ENCODE measurements around the gene TCF7L1.
"Not testable (repeated sequence)": the region's sequence is repeated elsewhere in the genome, so short reads cannot be mapped to it uniquely, and the experiment has no call there.

Gene TCF7L1

DNA sequence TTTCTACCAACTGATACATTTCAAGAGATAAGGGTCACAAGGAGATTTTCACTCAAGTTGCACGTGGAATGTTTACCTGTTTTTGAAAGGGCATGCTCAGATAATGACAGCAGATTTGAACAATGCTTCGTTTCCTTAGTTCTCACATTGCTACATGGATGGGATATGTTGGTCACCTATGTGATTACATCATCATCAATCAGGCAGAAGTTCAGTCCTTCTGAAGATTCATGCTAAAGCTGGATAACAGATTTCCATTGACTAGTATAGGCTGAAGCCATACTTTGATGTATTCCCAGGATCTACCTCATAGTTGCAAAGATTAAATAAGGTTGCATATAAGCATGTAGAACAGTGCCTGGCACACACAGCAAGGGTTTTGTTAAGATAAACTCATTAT, 19.7 kb downstream of the TCF7L1 start:
- Histone ChIP-seq H3K9me2 (replicated peaks; ENCODE audit: insufficient read depth, low read length) (no peaks in the 10 kb centered on the region), H3K27ac (ENCODE audit: low read length) (no peak overlapping the region), H3K4me2 (ENCODE audit: low read depth, low read length) (no peak overlapping the region), H3K4me1 (ENCODE audit: low read length) (no peaks in the 10 kb centered on the region), H3K9ac (ENCODE audit: low read length) (no peak overlapping the region), H3K9me3 (replicated peaks; ENCODE audit: insufficient read depth, low read length) (no peaks in the 10 kb centered on the region), H3F3A (ENCODE audit: insufficient read depth, low read length) (no peaks in the 10 kb centered on the region), H4K20me1 (ENCODE audit: insufficient read depth, low read length) (no peaks in the 10 kb centered on the region), H3K27me3 (replicated peaks; ENCODE audit: insufficient read depth, low read length) (no peaks in the 10 kb centered on the region), H3K4me3 (ENCODE audit: low read length) (no peak overlapping the region), H3K79me2 (ENCODE audit: low read length) (no peaks in the 10 kb centered on the region), H2AFZ (ENCODE audit: low read length) (no peak overlapping the region), H3K36me3 (replicated peaks; ENCODE audit: insufficient read depth, low read length) (no peaks in the 10 kb centered on the region)
- TF ChIP-seq EZH2phosphoT487 (IDR thresholded peaks at IDR 0.05; ENCODE audit: low read length): no peak
- TF ChIP-seq EZH2 (optimal IDR thresholded peaks at IDR 0.05; ENCODE audit: low read depth, low read length): no peak
- DNase-seq: no peak

DNA sequence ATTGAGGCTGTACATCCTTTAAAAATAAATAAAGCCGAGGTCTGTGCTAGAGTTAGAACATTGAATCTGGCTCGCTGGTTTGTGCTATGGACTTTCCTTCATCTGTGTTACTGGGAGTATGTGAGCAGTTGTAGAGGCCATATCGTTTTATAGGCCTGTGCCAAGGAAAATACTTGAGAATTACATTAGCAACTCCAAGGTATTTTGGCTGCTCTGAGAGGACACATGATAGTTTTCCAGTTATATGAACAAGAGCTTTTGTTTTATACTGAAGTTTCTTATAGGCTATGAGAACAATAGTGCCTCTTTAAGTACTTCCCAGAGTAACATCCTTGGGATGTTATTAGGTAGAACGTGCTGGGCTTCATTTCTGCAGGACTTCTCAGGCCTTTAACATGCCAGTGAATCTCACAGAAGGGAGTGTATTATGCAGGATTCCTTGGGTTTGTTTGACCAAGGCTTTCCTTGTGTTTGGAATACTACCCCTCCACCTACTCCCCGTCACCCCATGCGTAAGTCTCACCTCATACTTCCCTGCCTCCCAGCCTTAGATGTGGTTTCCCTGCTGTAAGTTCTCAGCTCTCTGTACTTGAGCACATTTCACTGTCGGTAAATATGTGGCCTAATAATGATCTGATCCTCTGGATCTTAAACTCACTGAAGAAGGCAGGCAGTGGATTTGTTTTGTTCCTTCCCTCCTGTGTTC, 21.0 kb downstream of the TCF7L1 start:
- Histone ChIP-seq H4K20me1 (ENCODE audit: insufficient read depth, low read length) (no peaks in the 10 kb centered on the region), H3K27ac (ENCODE audit: low read length) (no peak overlapping the region), H3K9me2 (replicated peaks; ENCODE audit: insufficient read depth, low read length) (no peaks in the 10 kb centered on the region), H3K4me3 (ENCODE audit: low read length) (no peak overlapping the region), H3K9ac (ENCODE audit: low read length) (no peak overlapping the region), H3F3A (ENCODE audit: insufficient read depth, low read length) (no peaks in the 10 kb centered on the region), H3K4me1 (ENCODE audit: low read length) (no peaks in the 10 kb centered on the region), H3K79me2 (ENCODE audit: low read length) (no peaks in the 10 kb centered on the region), H3K4me2 (ENCODE audit: low read depth, low read length) (no peak overlapping the region), H3K27me3 (replicated peaks; ENCODE audit: insufficient read depth, low read length) (no peaks in the 10 kb centered on the region), H2AFZ (ENCODE audit: low read length) (no peak overlapping the region), H3K9me3 (replicated peaks; ENCODE audit: insufficient read depth, low read length) (no peaks in the 10 kb centered on the region), H3K36me3 (replicated peaks; ENCODE audit: insufficient read depth, low read length) (no peaks in the 10 kb centered on the region)
- DNase-seq: no peak
- TF ChIP-seq EZH2phosphoT487 (IDR thresholded peaks at IDR 0.05; ENCODE audit: low read length) (no peak), EZH2 (optimal IDR thresholded peaks at IDR 0.05; ENCODE audit: low read depth, low read length) (no peak)
- TF ChIP-seq, protein P1, sequence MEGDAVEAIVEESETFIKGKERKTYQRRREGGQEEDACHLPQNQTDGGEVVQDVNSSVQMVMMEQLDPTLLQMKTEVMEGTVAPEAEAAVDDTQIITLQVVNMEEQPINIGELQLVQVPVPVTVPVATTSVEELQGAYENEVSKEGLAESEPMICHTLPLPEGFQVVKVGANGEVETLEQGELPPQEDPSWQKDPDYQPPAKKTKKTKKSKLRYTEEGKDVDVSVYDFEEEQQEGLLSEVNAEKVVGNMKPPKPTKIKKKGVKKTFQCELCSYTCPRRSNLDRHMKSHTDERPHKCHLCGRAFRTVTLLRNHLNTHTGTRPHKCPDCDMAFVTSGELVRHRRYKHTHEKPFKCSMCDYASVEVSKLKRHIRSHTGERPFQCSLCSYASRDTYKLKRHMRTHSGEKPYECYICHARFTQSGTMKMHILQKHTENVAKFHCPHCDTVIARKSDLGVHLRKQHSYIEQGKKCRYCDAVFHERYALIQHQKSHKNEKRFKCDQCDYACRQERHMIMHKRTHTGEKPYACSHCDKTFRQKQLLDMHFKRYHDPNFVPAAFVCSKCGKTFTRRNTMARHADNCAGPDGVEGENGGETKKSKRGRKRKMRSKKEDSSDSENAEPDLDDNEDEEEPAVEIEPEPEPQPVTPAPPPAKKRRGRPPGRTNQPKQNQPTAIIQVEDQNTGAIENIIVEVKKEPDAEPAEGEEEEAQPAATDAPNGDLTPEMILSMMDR (IDR thresholded peaks at IDR 0.05; ENCODE audit: low read length): no peak

DNA sequence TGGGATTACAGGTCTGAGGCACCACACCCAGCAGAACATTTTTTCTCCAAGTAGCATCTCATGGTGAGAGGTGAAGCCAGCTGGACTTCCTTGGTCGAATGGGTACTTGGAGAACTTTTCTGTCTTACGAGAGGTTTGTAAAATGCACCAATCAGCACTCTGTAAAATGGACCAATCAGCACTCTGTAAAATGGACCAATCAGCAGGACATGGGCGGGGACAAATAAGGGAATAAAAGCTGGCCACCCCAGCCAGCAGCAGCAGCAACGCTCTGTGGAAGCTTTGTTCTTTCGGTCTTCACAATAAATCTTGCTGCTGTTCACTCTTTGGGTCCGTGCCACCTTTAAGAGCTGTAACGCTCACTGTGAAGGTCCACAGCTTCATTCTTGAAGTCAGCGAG, 21.9 kb downstream of the TCF7L1 start:
- not testable (repeated sequence) for H3K9me3 ChIP-seq (replicated peaks; ENCODE audit: insufficient read depth, low read length); H3F3A ChIP-seq (ENCODE audit: insufficient read depth, low read length); H3K4me2 ChIP-seq (ENCODE audit: low read depth, low read length); H3K27me3 ChIP-seq (replicated peaks; ENCODE audit: insufficient read depth, low read length); H2AFZ ChIP-seq (ENCODE audit: low read length); H3K36me3 ChIP-seq (replicated peaks; ENCODE audit: insufficient read depth, low read length); H3K4me3 ChIP-seq (ENCODE audit: low read length); H3K27ac ChIP-seq (ENCODE audit: low read length); H3K79me2 ChIP-seq (ENCODE audit: low read length); H4K20me1 ChIP-seq (ENCODE audit: insufficient read depth, low read length); DNase-seq; H3K9ac ChIP-seq (ENCODE audit: low read length); H3K9me2 ChIP-seq (replicated peaks; ENCODE audit: insufficient read depth, low read length); H3K4me1 ChIP-seq (ENCODE audit: low read length)

DNA sequence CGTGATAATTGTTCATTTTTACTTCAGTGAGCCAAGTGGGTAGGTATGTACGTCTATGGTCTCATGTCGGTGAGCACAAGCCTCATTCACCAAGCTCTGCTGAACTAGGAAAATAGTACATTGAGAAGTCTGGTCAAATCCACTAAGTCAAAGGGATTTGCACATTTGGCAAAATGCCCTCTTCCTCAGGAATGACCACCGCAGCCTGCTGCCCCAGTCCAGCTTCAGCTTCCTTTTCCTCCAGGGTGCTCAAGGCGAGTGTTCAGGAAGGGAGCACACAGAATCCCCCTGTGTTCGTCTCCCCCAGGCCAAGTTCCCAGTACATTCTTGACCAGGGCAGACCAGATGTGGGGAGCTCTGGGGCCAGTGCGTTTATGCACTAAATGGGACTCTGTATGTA, 23.0 kb downstream of the TCF7L1 start:
- Histone ChIP-seq H3F3A (ENCODE audit: insufficient read depth, low read length) (no peaks in the 10 kb centered on the region), H3K79me2 (ENCODE audit: low read length) (no peaks in the 10 kb centered on the region), H3K27me3 (replicated peaks; ENCODE audit: insufficient read depth, low read length) (no peaks in the 10 kb centered on the region), H3K4me1 (ENCODE audit: low read length) (no peaks in the 10 kb centered on the region), H3K9me2 (replicated peaks; ENCODE audit: insufficient read depth, low read length) (no peaks in the 10 kb centered on the region), H4K20me1 (ENCODE audit: insufficient read depth, low read length) (no peaks in the 10 kb centered on the region), H2AFZ (ENCODE audit: low read length) (no peak overlapping the region), H3K4me3 (ENCODE audit: low read length) (no peak overlapping the region), H3K9me3 (replicated peaks; ENCODE audit: insufficient read depth, low read length) (no peaks in the 10 kb centered on the region), H3K9ac (ENCODE audit: low read length) (no peak overlapping the region), H3K4me2 (ENCODE audit: low read depth, low read length) (no peak overlapping the region), H3K27ac (ENCODE audit: low read length) (no peak overlapping the region), H3K36me3 (replicated peaks; ENCODE audit: insufficient read depth, low read length) (no peaks in the 10 kb centered on the region)
- TF ChIP-seq EZH2phosphoT487 (IDR thresholded peaks at IDR 0.05; ENCODE audit: low read length) (no peak), EZH2 (optimal IDR thresholded peaks at IDR 0.05; ENCODE audit: low read depth, low read length) (no peak)
- TF ChIP-seq, protein P1 (IDR thresholded peaks at IDR 0.05; ENCODE audit: low read length): no peak
- no peak for DNase-seq

All from MM.1S (cell line).